Stomach (tissue), 4 donors: ENCODE results near the gene MS4A6E.

Experiments
- CTCF ChIP-seq, 7 experiments: fragments of 450-650 bp in 4 of 7; fragments of 200-600 bp in 3 of 7; sonication (generic) in 3 of 7; IDR thresholded peaks; one replicate each; pipeline ENCODE4 v1.5.1; 2016 to 2019; ENCODE audit warnings: antibody characterized with exemption in 7 of 7, control low read depth in 2 of 7, mild to moderate bottlenecking in 1 of 7
- EP300 ChIP-seq: sonication (generic); formaldehyde crosslinking; IDR thresholded peaks from one replicate; pipeline ENCODE4 v1.6.1; 2017; ENCODE audit warnings: antibody characterized with exemption
- POLR2A ChIP-seq, 4 donors: fragments of 450-650 bp; IDR thresholded peaks; one replicate each; pipeline ENCODE4 v1.6.1; 2016; ENCODE audit warnings: antibody characterized with exemption in 4 of 4, control low read depth in 2 of 4, mild to moderate bottlenecking in 1 of 4, moderate library complexity in 1 of 4

GRCh38 chr11:60326955-60327354 lies at the start of gene MS4A6E:
- TF ChIP-seq CTCF (IDR thresholded peaks at IDR 0.05): no peak
- TF ChIP-seq POLR2A (IDR thresholded peaks at IDR 0.05): no peak
- no peak for TF ChIP-seq EP300
